Jurkat, Clone E6-1 (cell line): Measurements from ENCODE around the gene RALY. TPM values are rescaled to one million over a fixed set of nuclear protein-coding genes. Genes with fewer than 3 reads are reported as not detected.

ENCODE experiments used
- DNase-seq: peaks from one replicate; pipeline ENCODE4 v3.0.0-alpha.2; 2011; ENCODE audit warnings: low read depth, low spot score
- H3K4me3 ChIP-seq: 2 replicates; pipeline ENCODE4 v1.5.1; 2011; ENCODE audit warnings: mild to moderate bottlenecking, low read length, control low read depth, moderate library complexity
- polyA plus RNA-seq: library from polyadenylated mRNA; unstranded; fragments of >200 nt; gene quantifications from one replicate; pipeline ENCODE4 v1.2.1, GENCODE V29; 2012; ENCODE audit warnings: missing spikeins; ENCODE audit not compliant: insufficient read length, insufficient read depth

The RALY gene
- 249 TPM for polyA plus RNA-seq

DNA sequence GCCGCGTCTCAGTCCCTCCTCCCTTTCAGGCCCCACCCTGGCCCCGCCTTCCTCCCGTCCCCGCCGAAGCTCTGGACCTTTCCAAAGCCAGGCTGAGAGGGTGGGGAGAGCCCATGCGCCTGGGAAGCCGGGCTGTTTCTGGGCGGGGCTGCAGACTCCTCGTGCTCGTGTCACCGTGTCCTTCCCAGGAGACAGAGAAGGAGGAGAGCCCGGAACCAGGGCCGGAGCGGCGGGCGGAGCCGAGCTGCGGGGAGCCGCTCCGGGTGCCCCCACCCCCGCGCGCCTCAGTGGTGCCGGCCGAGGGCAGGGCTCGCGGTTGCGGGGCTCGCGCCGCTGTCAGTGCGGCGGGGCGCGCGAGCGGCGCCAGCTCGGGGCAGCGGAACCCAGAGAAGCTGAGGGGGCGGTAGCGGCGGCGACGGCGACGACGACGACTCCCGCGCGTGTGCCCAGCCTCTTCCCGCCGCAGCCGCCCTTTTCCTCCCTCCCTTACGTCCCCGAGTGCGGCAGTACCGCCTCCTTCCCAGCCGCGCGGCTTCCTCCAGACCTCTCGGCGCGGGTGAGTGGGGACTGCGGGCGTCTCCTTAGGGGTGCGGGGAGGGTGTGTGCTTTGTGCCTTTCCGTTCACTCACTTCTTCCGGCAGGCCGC, at the start of gene RALY:
TSS of gene RALY (plus strand) at position 336 of the 646 bp plus-strand sequence. CDS start 78,164 bp downstream, outside the sequence.
- peak within 1 kb of the TSS; percentile 83 for H3K4me3 ChIP-seq

DNA sequence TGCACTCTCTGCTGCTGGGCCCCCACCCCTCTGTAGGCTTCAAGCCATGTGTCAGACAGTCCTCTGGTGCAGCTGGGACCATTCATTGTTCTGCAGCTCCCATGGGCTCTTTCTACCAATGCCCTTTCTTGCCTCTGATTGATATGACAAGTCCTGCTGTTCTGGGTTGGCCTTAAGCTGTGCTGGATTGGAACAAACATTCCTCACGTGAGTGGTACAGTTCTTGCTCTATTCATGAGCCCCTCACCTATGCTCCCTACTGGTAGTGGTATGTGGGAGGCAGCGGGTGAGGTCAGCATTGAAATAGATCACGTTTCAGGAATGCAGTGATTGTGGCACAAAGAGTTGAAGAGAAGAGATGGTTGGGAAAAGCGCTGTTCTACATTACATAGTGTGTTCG, 48.8 kb upstream of the RALY start:
- DNase-seq: no peak

More for the DNA sequence above, at the start of gene RALY:
- DNase-seq: no peak

DNA sequence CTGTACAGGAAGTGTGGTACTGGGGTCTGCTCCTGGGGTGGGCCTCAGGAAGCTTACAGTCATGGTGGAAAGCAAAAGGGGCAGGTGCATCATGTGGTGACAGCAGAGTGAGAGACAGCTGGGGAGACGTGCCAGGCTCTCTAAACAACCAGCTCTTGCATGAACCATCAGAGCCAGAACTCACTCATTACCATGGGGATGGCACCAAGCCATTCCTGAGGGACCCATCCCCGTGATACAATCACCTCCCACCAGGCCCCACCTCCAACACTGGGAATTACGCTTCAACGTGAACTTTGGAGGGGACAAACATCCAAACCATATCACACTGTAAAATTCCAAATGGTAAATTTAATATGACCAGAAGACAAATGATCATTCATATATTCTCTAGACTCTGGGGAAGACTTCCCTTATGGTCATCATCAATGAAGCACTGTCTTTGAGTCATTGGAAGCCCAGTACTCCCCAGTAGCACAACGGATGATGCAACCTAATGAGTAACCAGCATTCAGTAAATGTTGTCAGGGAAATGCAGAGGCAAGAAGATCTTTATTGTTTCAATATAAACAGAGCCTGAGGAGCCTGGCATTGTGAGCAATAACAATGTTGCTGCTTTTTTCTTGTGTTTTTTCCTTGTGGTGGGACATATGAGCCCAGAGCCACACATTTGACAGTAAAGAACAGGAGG, 48.2 kb upstream of the RALY start:
- DNase-seq: no peak
- no peak overlapping the region for H3K4me3 ChIP-seq

More for the DNA sequence above, 48.8 kb upstream of the RALY start:
- H3K4me3 ChIP-seq: no peak overlapping the region

DNA sequence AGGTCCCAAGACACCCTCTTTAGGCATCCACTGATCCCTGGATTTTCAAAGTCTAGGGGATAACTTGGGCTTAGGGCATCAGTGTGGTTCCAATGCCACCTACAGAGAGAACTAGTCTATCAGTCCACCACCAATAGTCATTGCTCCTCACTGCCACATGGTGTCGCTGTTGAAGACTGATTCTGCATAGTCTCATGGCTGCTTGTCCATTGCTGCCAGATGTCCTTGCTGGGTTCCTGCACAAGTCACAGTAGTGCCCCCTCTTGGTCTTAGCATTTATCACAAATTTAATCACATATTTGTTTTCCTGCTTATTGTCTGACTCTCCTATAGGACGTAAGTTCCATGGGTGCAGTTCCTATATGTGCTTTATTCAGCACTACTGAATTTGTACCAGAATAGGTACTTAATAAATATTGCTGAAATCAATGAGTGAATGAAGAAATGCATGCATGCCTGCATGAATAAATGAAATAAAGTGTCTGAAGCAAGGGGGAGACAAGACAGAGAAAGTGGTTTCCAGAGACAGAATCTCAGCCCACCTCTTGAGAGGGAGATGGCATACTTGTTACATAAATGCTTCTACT, 45.9 kb upstream of the RALY start:
- no peak overlapping the region for H3K4me3 ChIP-seq
- peak; percentile 45 for DNase-seq

DNA sequence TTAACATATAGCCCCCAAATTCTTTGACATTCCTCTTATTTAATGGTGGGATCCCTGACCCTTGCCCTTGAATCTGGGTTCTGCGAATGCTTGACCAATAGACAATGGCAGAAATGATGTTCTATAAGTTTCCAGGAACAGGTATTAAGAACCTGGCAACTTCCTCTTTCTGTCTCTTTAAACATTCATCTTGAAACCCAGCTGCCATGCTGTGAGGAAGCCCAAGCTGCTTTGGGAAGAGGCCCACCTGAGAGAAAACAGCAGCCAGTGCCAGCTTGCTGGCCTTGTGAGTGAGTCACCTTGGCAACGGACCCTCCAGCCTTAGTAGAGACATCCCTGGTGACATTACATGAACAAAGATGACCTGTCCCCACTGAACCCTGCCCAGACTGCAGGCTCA, 45.2 kb upstream of the RALY start:
- DNase-seq: no peak
- H3K4me3 ChIP-seq: no peak overlapping the region

DNA sequence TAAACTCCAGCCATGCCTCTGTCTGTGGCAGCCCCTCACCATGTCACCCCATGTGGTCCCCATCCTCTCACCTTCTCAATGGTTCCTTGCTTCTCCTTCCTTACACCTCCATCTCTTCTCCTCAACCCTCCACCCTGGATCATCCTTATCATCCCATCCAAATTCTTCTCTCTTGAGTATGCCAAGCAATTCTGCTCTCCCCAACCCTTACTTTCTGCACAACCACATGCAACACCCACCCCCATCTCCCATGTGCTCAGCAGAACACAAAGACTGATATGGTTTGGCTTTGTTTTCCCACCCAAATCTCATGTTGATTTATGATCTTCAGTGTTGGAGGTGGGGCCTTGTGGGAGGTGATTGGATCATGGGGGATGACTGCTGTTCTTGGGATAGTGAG, 42.5 kb upstream of the RALY start:
- no peak for DNase-seq
- H3K4me3 ChIP-seq: no peak overlapping the region

DNA sequence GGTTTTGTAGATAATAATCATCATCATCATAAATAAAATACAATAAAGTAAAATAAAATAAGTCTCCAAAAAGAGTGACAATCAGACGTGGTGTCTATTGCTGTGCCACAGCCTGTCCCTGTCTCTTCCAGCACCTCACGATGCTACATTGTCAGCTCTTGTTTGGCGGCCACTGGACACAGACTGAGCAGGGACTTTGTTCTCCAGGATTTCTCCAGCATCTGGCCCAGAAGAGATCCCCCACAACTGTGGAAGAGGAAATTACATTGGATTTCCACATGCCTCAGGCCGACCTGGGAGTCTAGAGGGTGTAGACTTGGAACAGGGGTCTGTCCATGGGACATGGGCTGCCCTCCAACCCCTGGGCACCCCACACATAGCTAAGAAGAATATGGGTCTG, 39.2 kb upstream of the RALY start:
- H3K4me3 ChIP-seq: no peak overlapping the region
- DNase-seq: no peak

GRCh38 chr20:33963751-33964150, 30.0 kb upstream of the RALY start:
- DNase-seq: no peak
- H3K4me3 ChIP-seq: no peak overlapping the region

GRCh38 chr20:33964441-33964840, 29.3 kb upstream of the RALY start:
- H3K4me3 ChIP-seq: no peak overlapping the region
- no peak for DNase-seq

DNA sequence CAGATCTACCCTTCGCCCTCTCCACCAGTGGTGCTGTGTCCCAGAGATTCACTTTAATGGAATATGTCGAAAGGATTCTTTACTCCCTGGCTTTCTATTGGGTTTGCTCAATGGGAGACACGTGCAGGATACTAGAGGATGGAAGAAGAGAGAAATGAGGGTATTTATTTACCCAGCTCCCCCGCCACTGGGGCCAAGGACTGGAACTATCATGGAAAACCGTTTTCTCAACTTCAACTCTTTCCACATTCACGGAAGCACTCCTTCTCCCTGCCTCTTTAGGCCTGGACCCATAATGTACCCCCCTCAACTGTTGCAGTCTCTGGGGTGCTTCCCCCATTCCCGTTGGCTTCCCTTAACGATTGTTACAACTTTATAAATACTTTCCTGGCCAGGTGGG, 26.6 kb upstream of the RALY start:
- no peak for DNase-seq
- no peak overlapping the region for H3K4me3 ChIP-seq

DNA sequence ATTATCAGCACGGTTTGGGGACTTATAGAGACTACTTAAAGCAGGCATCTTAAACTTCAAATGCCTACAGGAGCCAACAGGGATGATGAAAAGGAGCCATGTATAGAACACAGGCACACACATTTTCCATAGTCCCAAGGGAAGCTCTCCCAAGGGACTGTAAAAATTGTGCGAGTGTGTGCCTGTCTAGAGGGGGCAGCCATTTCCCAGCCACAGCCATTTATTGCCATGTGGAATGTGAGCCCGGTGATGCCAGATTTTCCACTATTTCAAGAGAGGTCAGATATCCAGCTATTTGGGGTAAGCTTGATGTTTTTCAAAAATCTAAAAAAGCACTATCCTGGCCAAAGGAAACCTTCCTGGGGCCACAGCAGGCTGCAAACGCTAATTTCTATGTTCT, 24.1 kb upstream of the RALY start:
- no peak for DNase-seq
- no peak overlapping the region for H3K4me3 ChIP-seq

- DNase-seq: no peak
- H3K4me3 ChIP-seq: no peak overlapping the region
Measured at GRCh38 chr20:33970229-33970628, 23.5 kb upstream of the RALY start.

DNA sequence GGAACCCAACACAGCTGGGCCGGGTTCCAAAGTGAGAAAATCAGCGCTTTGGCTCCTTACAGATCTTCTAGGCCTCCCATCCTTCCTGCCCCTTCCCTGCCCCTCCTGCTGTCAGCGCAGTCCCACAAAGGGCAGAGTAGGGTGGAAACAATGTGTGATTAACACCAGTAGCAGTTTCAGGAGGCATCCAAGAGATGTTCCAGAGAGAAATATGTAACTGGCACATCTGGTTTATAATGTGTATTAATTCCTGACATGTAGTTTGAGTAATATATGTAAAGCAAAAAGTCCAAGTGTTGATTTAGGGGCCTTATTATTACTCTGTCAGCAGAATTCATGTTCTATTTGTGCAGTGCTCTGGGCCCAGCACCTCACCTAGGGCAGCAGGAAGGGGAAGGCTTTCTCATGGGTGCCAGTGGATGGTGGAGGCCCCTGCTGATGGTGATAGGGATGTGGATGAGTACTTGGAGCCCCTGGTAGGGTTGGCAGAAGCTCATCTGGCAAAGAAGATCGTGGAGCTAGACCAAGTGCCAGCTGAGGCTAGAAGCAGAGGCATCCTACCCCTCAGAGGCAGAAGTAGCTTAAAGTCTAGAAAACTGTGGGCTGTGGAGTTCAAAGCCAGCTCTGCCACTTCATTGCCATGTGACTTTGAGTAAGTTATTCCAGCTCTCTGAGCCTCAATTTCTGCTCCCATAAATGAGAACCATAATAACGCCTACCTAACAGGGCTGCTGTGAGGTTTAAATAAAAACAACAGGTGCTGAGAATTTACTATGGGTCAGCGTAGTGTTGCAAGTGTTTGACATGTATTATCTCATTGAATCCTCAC, 22.4 kb upstream of the RALY start:
- H3K4me3 ChIP-seq: no peak overlapping the region
- no peak for DNase-seq

DNA sequence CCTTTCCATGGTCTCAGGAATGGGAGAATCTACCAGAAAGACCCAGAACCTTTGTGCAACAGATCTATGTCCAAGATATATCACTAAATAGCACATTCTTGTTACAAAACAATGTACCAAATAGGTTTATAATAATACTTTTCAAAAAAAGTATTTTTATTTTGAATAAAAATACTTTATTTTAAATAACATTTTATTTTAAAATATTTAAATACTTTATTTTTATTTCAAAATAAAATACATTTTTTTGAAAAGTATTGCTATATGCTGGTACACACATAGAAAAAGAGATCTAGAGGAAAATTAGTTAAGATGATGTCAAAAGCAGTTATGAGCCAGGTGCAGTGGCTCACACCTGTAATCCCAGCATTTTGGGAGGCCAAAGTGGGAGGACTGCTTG, 16.8 kb upstream of the RALY start:
- H3K4me3 ChIP-seq: no peak overlapping the region
- no peak for DNase-seq

- H3K4me3 ChIP-seq: no peak overlapping the region
- no peak for DNase-seq
Measured at GRCh38 chr20:33977535-33977934, 16.2 kb upstream of the RALY start.

DNA sequence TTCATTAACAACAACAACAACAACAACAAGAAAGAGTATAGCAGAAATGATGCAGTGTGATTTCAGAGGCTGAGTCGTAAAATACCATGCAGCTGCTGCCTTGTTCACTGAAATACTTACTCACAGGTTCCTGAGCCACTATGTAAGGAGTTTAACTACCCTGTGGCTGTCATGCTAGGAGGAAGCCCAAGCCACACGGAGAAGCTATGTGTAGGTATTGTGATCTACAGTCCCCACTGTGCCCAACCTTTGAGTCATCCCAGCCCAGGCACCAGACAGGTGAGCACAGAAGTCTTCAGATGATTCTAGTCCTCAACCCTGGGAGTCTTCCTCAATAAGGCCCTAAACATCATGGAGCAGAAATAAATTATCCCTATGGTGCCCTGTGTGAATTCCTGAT, 14.6 kb upstream of the RALY start:
- no peak overlapping the region for H3K4me3 ChIP-seq
- no peak for DNase-seq

GRCh38 chr20:33981347-33981746, 12.4 kb upstream of the RALY start:
- no peak overlapping the region for H3K4me3 ChIP-seq
- no peak for DNase-seq

DNA sequence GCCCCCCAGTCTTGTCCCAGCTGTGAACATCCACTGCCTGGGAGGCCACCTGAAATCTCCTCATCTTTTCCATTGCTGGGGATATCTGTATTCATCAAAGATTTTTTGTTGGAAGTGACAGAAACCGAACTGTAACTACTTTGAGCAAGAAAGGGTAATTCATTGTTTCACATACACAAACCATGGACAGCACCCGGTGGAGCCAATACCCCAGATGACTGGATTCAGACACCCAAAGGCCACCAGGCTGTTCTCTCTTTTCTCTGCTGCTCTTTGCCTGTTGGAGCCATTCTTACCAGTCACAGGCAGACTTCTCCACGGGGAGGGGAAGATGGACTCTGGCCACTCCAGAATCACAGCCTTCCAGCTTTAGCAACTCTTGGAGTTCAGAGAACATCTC, 11.7 kb upstream of the RALY start:
- no peak overlapping the region for H3K4me3 ChIP-seq
- DNase-seq: no peak

GRCh38 chr20:33983371-33983770, 10.3 kb upstream of the RALY start:
- H3K4me3 ChIP-seq: no peak overlapping the region
- DNase-seq: no peak
